Putamen (tissue), 1 donor: ENCODE results near the gene MCOLN1.

ENCODE experiments used
- DNase-seq: peaks from one replicate; pipeline ENCODE4 v3.0.0-alpha.2; 2016; ENCODE audit warnings: low spot score

Gene MCOLN1

GRCh38 chr19:7502552-7502951 is 19.9 kb upstream of the MCOLN1 start:
- no peak for DNase-seq

- DNase-seq, result no peak
These were observed 17.7 kb upstream of the MCOLN1 start for GRCh38 chr19:7504684-7505083.

- no peak for DNase-seq
These were observed 17.1 kb upstream of the MCOLN1 start for GRCh38 chr19:7505288-7505681.

GRCh38 chr19:7505682-7506384 is 16.6 kb upstream of the MCOLN1 start:
- DNase-seq, result no peak

- peak; percentile 86 for DNase-seq
These were observed 15.8 kb upstream of the MCOLN1 start for GRCh38 chr19:7506385-7507328.

GRCh38 chr19:7507884-7508283 is 14.5 kb upstream of the MCOLN1 start:
- no peak for DNase-seq

- no peak for DNase-seq
These were observed 12.8 kb upstream of the MCOLN1 start for GRCh38 chr19:7509625-7510024.

- DNase-seq, result no peak
These were observed 10.0 kb upstream of the MCOLN1 start for GRCh38 chr19:7512400-7512851.

GRCh38 chr19:7513809-7514642 is 8.4 kb upstream of the MCOLN1 start:
- no peak for DNase-seq

- DNase-seq, result no peak
These were observed 7.2 kb upstream of the MCOLN1 start for GRCh38 chr19:7515110-7515644.

- DNase-seq, result peak; percentile 80
These were observed 6.7 kb upstream of the MCOLN1 start, which contains the start of gene ZNF358 for GRCh38 chr19:7515645-7516151. ZNF358 (plus strand) TSS chr19:7516103; CDS start chr19:7519243, 3,140 bp downstream.

- no peak for DNase-seq
These were observed 6.1 kb upstream of the MCOLN1 start for GRCh38 chr19:7516333-7516732.

GRCh38 chr19:7516878-7517277 is 5.5 kb upstream of the MCOLN1 start:
- no peak for DNase-seq

- no peak for DNase-seq
These were observed 2.9 kb upstream of the MCOLN1 start for GRCh38 chr19:7519361-7520130.

GRCh38 chr19:7520131-7521051 is 2.0 kb upstream of the MCOLN1 start:
- no peak for DNase-seq

- DNase-seq, result no peak
These were observed 813 bp upstream of the MCOLN1 start for GRCh38 chr19:7521551-7522071.

- DNase-seq, result no peak
These were observed 671 bp downstream of the MCOLN1 start for GRCh38 chr19:7522923-7523667.

GRCh38 chr19:7524523-7524922 is 2.1 kb downstream of the MCOLN1 start:
- DNase-seq, result no peak
